Measurements from ENCODE around the gene CCL7. TPM values are rescaled to one million over a fixed set of nuclear protein-coding genes. Genes with fewer than 3 reads are reported as not detected.

The CCL7 gene
- total RNA-seq, 2 donors from 2014 or later, result not detected

GRCh38 chr17:34254146-34254545 lies 15.9 kb upstream of the CCL7 start:
- peaks cover 19% of the 10 kb centered on the region for H3K36me3 ChIP-seq (ENCODE audit: control insufficient read depth, insufficient read depth, low read length)
- no peak overlapping the region for H3K4me3 Mint-ChIP-seq
- peaks cover 10% of the 10 kb centered on the region for H3K36me3 Mint-ChIP-seq (ENCODE audit: low read depth)
- no peak overlapping the region for H3K27ac ChIP-seq (ENCODE audit: low read depth, low read length)
- H3K9me3 Mint-ChIP-seq, result no peaks in the 10 kb centered on the region
- no peaks in the 10 kb centered on the region for H3K9me3 ChIP-seq (ENCODE audit: control insufficient read depth, low read length)
- peaks cover 3% of the 10 kb centered on the region for H3K27me3 Mint-ChIP-seq (ENCODE audit: insufficient read depth)
- 50 to 82% methylated on average over 2 to 3 of the region's 3 CpGs for WGBS, 2 experiments (ENCODE audit: insufficient coverage in 1 of 2, insufficient read length in 1 of 2)
- no peak overlapping the region for H3K9ac ChIP-seq (ENCODE audit: extremely low read depth, low read length, poor library complexity, severe bottlenecking)
- H3K4me1 Mint-ChIP-seq, result peaks cover 51% of the 10 kb centered on the region
- DNase-seq, result no peak
- H3K4me3 ChIP-seq (ENCODE audit: low read length), result peak overlapping the region; percentile 85
- no peak for TF ChIP-seq CTCF (conservative IDR thresholded peaks at IDR 0.05)
- H3K27ac Mint-ChIP-seq, result peak overlapping the region; percentile 14
- H3K27me3 ChIP-seq (ENCODE audit: control insufficient read depth, insufficient read depth, low read length, poor library complexity, severe bottlenecking), result no peaks in the 10 kb centered on the region
- H3K4me1 ChIP-seq (ENCODE audit: control insufficient read depth, insufficient read depth, low read length), result peaks cover 28% of the 10 kb centered on the region

- peak within 1 kb of the TSS; percentile 42 for H3K9ac ChIP-seq (ENCODE audit: extremely low read depth, low read length, poor library complexity, severe bottlenecking)
- no peaks in the 10 kb centered on the region for H3K27me3 ChIP-seq (ENCODE audit: control insufficient read depth, insufficient read depth, low read length, poor library complexity, severe bottlenecking)
- Mint-ChIP-seq H3K9me3 (no peaks in the 10 kb centered on the region), H3K27me3 (ENCODE audit: insufficient read depth) (peaks cover 3% of the 10 kb centered on the region), H3K4me3 (peak within 1 kb of the TSS; percentile 50), H3K27ac (peak within 1 kb of the TSS; percentile 89), H3K4me1 (peaks cover 49% of the 10 kb centered on the region), H3K36me3 (ENCODE audit: low read depth) (peaks cover 10% of the 10 kb centered on the region)
- H3K4me1 ChIP-seq (ENCODE audit: control insufficient read depth, insufficient read depth, low read length), result peaks cover 28% of the 10 kb centered on the region
- TF ChIP-seq CTCF (conservative IDR thresholded peaks at IDR 0.05), result no peak
- H3K4me3 ChIP-seq (ENCODE audit: low read length), result peak within 1 kb of the TSS; percentile 85
- peaks cover 19% of the 10 kb centered on the region for H3K36me3 ChIP-seq (ENCODE audit: control insufficient read depth, insufficient read depth, low read length)
- no peaks in the 10 kb centered on the region for H3K9me3 ChIP-seq (ENCODE audit: control insufficient read depth, low read length)
- DNase-seq, result peak; percentile 93
- no peak within 1 kb of the TSS for H3K27ac ChIP-seq (ENCODE audit: low read depth, low read length)
- 16 to 17% methylated on average over 7 to 11 of the region's 11 CpGs for WGBS, 2 experiments (ENCODE audit: insufficient coverage in 1 of 2, insufficient read length in 1 of 2)
Measured at GRCh38 chr17:34254651-34255380, 15.2 kb upstream of the CCL7 start, which contains the start of gene CCL2. Gene CCL2, plus strand, starts transcription at chr17:34255285. Its CDS starts 65 bp downstream, at chr17:34255350.

- Histone ChIP-seq H3K27ac (ENCODE audit: low read depth, low read length) (no peak overlapping the region), H3K4me3 (ENCODE audit: low read length) (peak overlapping the region; percentile 85), H3K4me1 (ENCODE audit: control insufficient read depth, insufficient read depth, low read length) (peaks cover 28% of the 10 kb centered on the region), H3K9me3 (ENCODE audit: control insufficient read depth, low read length) (no peaks in the 10 kb centered on the region), H3K27me3 (ENCODE audit: control insufficient read depth, insufficient read depth, low read length, poor library complexity, severe bottlenecking) (no peaks in the 10 kb centered on the region), H3K9ac (ENCODE audit: extremely low read depth, low read length, poor library complexity, severe bottlenecking) (peak overlapping the region; percentile 42), H3K36me3 (ENCODE audit: control insufficient read depth, insufficient read depth, low read length) (peaks cover 19% of the 10 kb centered on the region)
- whole genome bisulfite sequencing, 2 experiments (ENCODE audit: insufficient coverage in 1 of 2, insufficient read length in 1 of 2), result 33 to 53% methylated on average over 4 to 5 of the region's 5 CpGs
- Mint-ChIP-seq H3K9me3 (no peaks in the 10 kb centered on the region), H3K4me1 (peaks cover 46% of the 10 kb centered on the region), H3K4me3 (peak overlapping the region; percentile 50), H3K27ac (peak overlapping the region; percentile 89), H3K36me3 (ENCODE audit: low read depth) (peaks cover 10% of the 10 kb centered on the region), H3K27me3 (ENCODE audit: insufficient read depth) (peaks cover 3% of the 10 kb centered on the region)
- TF ChIP-seq CTCF (conservative IDR thresholded peaks at IDR 0.05), result no peak
- no peak for DNase-seq
Measured at GRCh38 chr17:34255381-34255732, 14.7 kb upstream of the CCL7 start.

Measured in endodermal cell (in vitro differentiated cells).